Measurements from ENCODE around the gene SYNC.
"Not testable (repeated sequence)": the region's sequence is repeated elsewhere in the genome, so short reads cannot be mapped to it uniquely, and the experiment has no call there.

SYNC gene

GRCh38 chr1:32642292-32642827, 60.2 kb downstream of the SYNC start:
- peaks cover 13% of the 10 kb centered on the region for H3K79me2 ChIP-seq (ENCODE audit: control insufficient read depth, insufficient read depth, low read length)
- not testable (repeated sequence) for H3K4ac ChIP-seq (ENCODE audit: low read depth, low read length); H3K4me3 ChIP-seq (ENCODE audit: low read length); H3K23ac ChIP-seq (ENCODE audit: low read length); H4K5ac ChIP-seq (ENCODE audit: low read length); H2AK5ac ChIP-seq (ENCODE audit: low read length); H3K56ac ChIP-seq (ENCODE audit: low read length); H3K4me1 ChIP-seq (ENCODE audit: control insufficient read depth, low read depth, low read length); H4K8ac ChIP-seq (ENCODE audit: low read depth, low read length); H3K36me3 ChIP-seq (ENCODE audit: control insufficient read depth, insufficient read depth, low read length); H3K4me2 ChIP-seq (ENCODE audit: low read length); H2BK15ac ChIP-seq (replicated peaks; ENCODE audit: low read depth); H3K27ac ChIP-seq (ENCODE audit: low read depth, low read length); H2BK5ac ChIP-seq (ENCODE audit: low read length); H3K79me1 ChIP-seq (ENCODE audit: low read length); H2BK120ac ChIP-seq (ENCODE audit: low read depth, low read length); H3K27me3 ChIP-seq (ENCODE audit: insufficient read depth, low read length, poor library complexity); H3K18ac ChIP-seq (ENCODE audit: low read length); H3K9ac ChIP-seq (ENCODE audit: low read length)
- WGBS (ENCODE audit: extremely low coverage, insufficient coverage, low lambda C conversion rate), result no CpG with 5 or more reads among the region's 8 CpGs
- DNase-seq, result peak; percentile 13

- no peak overlapping the region for H3K9ac ChIP-seq (ENCODE audit: low read length)
- no peak for DNase-seq
- WGBS (ENCODE audit: extremely low coverage, insufficient coverage, low lambda C conversion rate), result no CpG with 5 or more reads among the region's 1 CpG
- H3K36me3 ChIP-seq (ENCODE audit: control insufficient read depth, insufficient read depth, low read length), result no peaks in the 10 kb centered on the region
- H3K4me1 ChIP-seq (ENCODE audit: control insufficient read depth, low read depth, low read length), result no peaks in the 10 kb centered on the region
- no peak overlapping the region for H2BK5ac ChIP-seq (ENCODE audit: low read length)
- no peak overlapping the region for H2BK120ac ChIP-seq (ENCODE audit: low read depth, low read length)
- no peak overlapping the region for H4K8ac ChIP-seq (ENCODE audit: low read depth, low read length)
- peaks cover 10% of the 10 kb centered on the region for H3K79me2 ChIP-seq (ENCODE audit: control insufficient read depth, insufficient read depth, low read length)
- no peak overlapping the region for H3K4me3 ChIP-seq (ENCODE audit: low read length)
- no peak overlapping the region for H3K23ac ChIP-seq (ENCODE audit: low read length)
- no peak overlapping the region for H3K4me2 ChIP-seq (ENCODE audit: low read length)
- no peak overlapping the region for H2BK15ac ChIP-seq (replicated peaks; ENCODE audit: low read depth)
- peaks cover 4% of the 10 kb centered on the region for H3K79me1 ChIP-seq (ENCODE audit: low read length)
- no peak overlapping the region for H3K56ac ChIP-seq (ENCODE audit: low read length)
- no peak overlapping the region for H4K5ac ChIP-seq (ENCODE audit: low read length)
- H3K27me3 ChIP-seq (ENCODE audit: insufficient read depth, low read length, poor library complexity), result no peaks in the 10 kb centered on the region
- H3K27ac ChIP-seq (ENCODE audit: low read depth, low read length), result no peak overlapping the region
- no peak overlapping the region for H2AK5ac ChIP-seq (ENCODE audit: low read length)
- H3K18ac ChIP-seq (ENCODE audit: low read length), result no peak overlapping the region
- no peak overlapping the region for H3K4ac ChIP-seq (ENCODE audit: low read depth, low read length)
Observed at GRCh38 chr1:32639489-32640075, 63.0 kb downstream of the SYNC start.

- no CpG with 5 or more reads among the region's 16 CpGs for WGBS (ENCODE audit: extremely low coverage, insufficient coverage, low lambda C conversion rate)
- Histone ChIP-seq H2AK5ac (ENCODE audit: low read length) (no peak overlapping the region), H4K5ac (ENCODE audit: low read length) (no peak overlapping the region), H3K4me2 (ENCODE audit: low read length) (no peak overlapping the region), H3K27me3 (ENCODE audit: insufficient read depth, low read length, poor library complexity) (no peaks in the 10 kb centered on the region), H3K4ac (ENCODE audit: low read depth, low read length) (no peak overlapping the region), H2BK120ac (ENCODE audit: low read depth, low read length) (no peak overlapping the region), H3K9ac (ENCODE audit: low read length) (no peak overlapping the region), H2BK15ac (replicated peaks; ENCODE audit: low read depth) (no peak overlapping the region), H3K23ac (ENCODE audit: low read length) (no peak overlapping the region), H3K79me1 (ENCODE audit: low read length) (peaks cover 4% of the 10 kb centered on the region), H3K4me1 (ENCODE audit: control insufficient read depth, low read depth, low read length) (no peaks in the 10 kb centered on the region), H3K18ac (ENCODE audit: low read length) (no peak overlapping the region), H3K4me3 (ENCODE audit: low read length) (no peak overlapping the region), H3K36me3 (ENCODE audit: control insufficient read depth, insufficient read depth, low read length) (no peaks in the 10 kb centered on the region), H3K27ac (ENCODE audit: low read depth, low read length) (peak overlapping the region; percentile 57), H3K79me2 (ENCODE audit: control insufficient read depth, insufficient read depth, low read length) (peaks cover 10% of the 10 kb centered on the region), H3K56ac (ENCODE audit: low read length) (peak overlapping the region; percentile 7), H4K8ac (ENCODE audit: low read depth, low read length) (no peak overlapping the region), H2BK5ac (ENCODE audit: low read length) (no peak overlapping the region)
- DNase-seq, result peak; percentile 10
Observed at GRCh38 chr1:32636914-32637645, 65.5 kb downstream of the SYNC start.

GRCh38 chr1:32635508-32636277, 66.9 kb downstream of the SYNC start:
- Histone ChIP-seq H3K56ac (ENCODE audit: low read length) (no peak overlapping the region), H3K79me1 (ENCODE audit: low read length) (peaks cover 4% of the 10 kb centered on the region), H3K27ac (ENCODE audit: low read depth, low read length) (no peak overlapping the region), H2BK120ac (ENCODE audit: low read depth, low read length) (no peak overlapping the region), H2BK5ac (ENCODE audit: low read length) (no peak overlapping the region), H3K18ac (ENCODE audit: low read length) (no peak overlapping the region), H3K4me2 (ENCODE audit: low read length) (no peak overlapping the region), H4K8ac (ENCODE audit: low read depth, low read length) (no peak overlapping the region), H3K36me3 (ENCODE audit: control insufficient read depth, insufficient read depth, low read length) (no peaks in the 10 kb centered on the region), H3K79me2 (ENCODE audit: control insufficient read depth, insufficient read depth, low read length) (peaks cover 10% of the 10 kb centered on the region), H2BK15ac (replicated peaks; ENCODE audit: low read depth) (no peak overlapping the region), H3K4ac (ENCODE audit: low read depth, low read length) (no peak overlapping the region), H3K4me1 (ENCODE audit: control insufficient read depth, low read depth, low read length) (no peaks in the 10 kb centered on the region), H3K9ac (ENCODE audit: low read length) (no peak overlapping the region), H2AK5ac (ENCODE audit: low read length) (no peak overlapping the region), H3K27me3 (ENCODE audit: insufficient read depth, low read length, poor library complexity) (no peaks in the 10 kb centered on the region), H4K5ac (ENCODE audit: low read length) (no peak overlapping the region), H3K4me3 (ENCODE audit: low read length) (no peak overlapping the region), H3K23ac (ENCODE audit: low read length) (no peak overlapping the region)
- DNase-seq, result no peak
- no CpG with 5 or more reads among the region's 8 CpGs for WGBS (ENCODE audit: extremely low coverage, insufficient coverage, low lambda C conversion rate)

GRCh38 chr1:32632829-32633228, 69.7 kb downstream of the SYNC start:
- Histone ChIP-seq H3K79me1 (ENCODE audit: low read length) (peaks cover 2% of the 10 kb centered on the region), H3K36me3 (ENCODE audit: control insufficient read depth, insufficient read depth, low read length) (no peaks in the 10 kb centered on the region), H3K4ac (ENCODE audit: low read depth, low read length) (no peak overlapping the region), H3K4me3 (ENCODE audit: low read length) (no peak overlapping the region), H2AK5ac (ENCODE audit: low read length) (no peak overlapping the region), H3K56ac (ENCODE audit: low read length) (no peak overlapping the region), H3K79me2 (ENCODE audit: control insufficient read depth, insufficient read depth, low read length) (peaks cover 5% of the 10 kb centered on the region), H2BK120ac (ENCODE audit: low read depth, low read length) (no peak overlapping the region), H4K8ac (ENCODE audit: low read depth, low read length) (no peak overlapping the region), H3K9ac (ENCODE audit: low read length) (no peak overlapping the region), H3K27me3 (ENCODE audit: insufficient read depth, low read length, poor library complexity) (no peaks in the 10 kb centered on the region), H3K23ac (ENCODE audit: low read length) (no peak overlapping the region), H3K27ac (ENCODE audit: low read depth, low read length) (no peak overlapping the region), H2BK5ac (ENCODE audit: low read length) (no peak overlapping the region), H3K4me1 (ENCODE audit: control insufficient read depth, low read depth, low read length) (no peaks in the 10 kb centered on the region), H3K18ac (ENCODE audit: low read length) (no peak overlapping the region), H4K5ac (ENCODE audit: low read length) (no peak overlapping the region), H2BK15ac (replicated peaks; ENCODE audit: low read depth) (no peak overlapping the region), H3K4me2 (ENCODE audit: low read length) (no peak overlapping the region)
- no peak for DNase-seq
- WGBS (ENCODE audit: extremely low coverage, insufficient coverage, low lambda C conversion rate), result no CpG with 5 or more reads among the region's 2 CpGs
